Stimulated activated CD8-positive, alpha-beta memory T cell treated with anti-CD3 and anti-CD28 coated beads, Interleukin-2, amount 100 ng/mL, for 1 hour (primary cell): ENCODE results near the gene ARHGAP15.
"Not testable (repeated sequence)": the region's sequence is repeated elsewhere in the genome, so short reads cannot be mapped to it uniquely, and the experiment has no call there.

Source experiments
- DNase-seq, 2 donors: peaks; one replicate each; pipeline ENCODE4 v3.0.0-alpha.2; 2020; ENCODE audit warnings: low read depth in 2 of 2

Gene ARHGAP15

GRCh38 chr2:143526498-143526897 is 397.3 kb downstream of the ARHGAP15 start:
- DNase-seq = no peak

GRCh38 chr2:143528021-143528420 is 398.8 kb downstream of the ARHGAP15 start:
- no peak for DNase-seq

GRCh38 chr2:143529118-143529720 is 400.0 kb downstream of the ARHGAP15 start:
- no peak for DNase-seq

GRCh38 chr2:143530758-143531157 is 401.5 kb downstream of the ARHGAP15 start:
- no peak for DNase-seq

- no peak for DNase-seq
These were observed 402.8 kb downstream of the ARHGAP15 start for GRCh38 chr2:143532061-143532460.

- DNase-seq = no peak
These were observed 404.6 kb downstream of the ARHGAP15 start for GRCh38 chr2:143533846-143534245.

GRCh38 chr2:143535802-143536201 is 406.6 kb downstream of the ARHGAP15 start:
- no peak for DNase-seq

GRCh38 chr2:143541899-143542298 is 412.7 kb downstream of the ARHGAP15 start:
- not testable (repeated sequence) for DNase-seq

GRCh38 chr2:143545059-143545948 is 416.1 kb downstream of the ARHGAP15 start:
- no peak for DNase-seq

- no peak for DNase-seq
These were observed 416.7 kb downstream of the ARHGAP15 start for GRCh38 chr2:143545949-143546255.

- DNase-seq = no peak
These were observed 418.8 kb downstream of the ARHGAP15 start for GRCh38 chr2:143548032-143548431.

- no peak for DNase-seq
These were observed 421.3 kb downstream of the ARHGAP15 start for GRCh38 chr2:143550500-143550899.

GRCh38 chr2:143551971-143552650 is 422.9 kb downstream of the ARHGAP15 start:
- DNase-seq = no peak

GRCh38 chr2:143553261-143553660 is 424.0 kb downstream of the ARHGAP15 start:
- no peak for DNase-seq

- no peak for DNase-seq
These were observed 429.4 kb downstream of the ARHGAP15 start for GRCh38 chr2:143558665-143559064.

- no peak for DNase-seq
These were observed 429.9 kb downstream of the ARHGAP15 start for GRCh38 chr2:143559147-143559546.

- DNase-seq = no peak
These were observed 431.5 kb downstream of the ARHGAP15 start for GRCh38 chr2:143560724-143561123.

GRCh38 chr2:143564419-143564818 is 435.2 kb downstream of the ARHGAP15 start:
- DNase-seq = no peak

GRCh38 chr2:143571747-143572146 is 442.5 kb downstream of the ARHGAP15 start:
- DNase-seq = no peak

GRCh38 chr2:143572421-143572820 is 443.2 kb downstream of the ARHGAP15 start:
- DNase-seq = no peak

- DNase-seq = no peak
These were observed 444.9 kb downstream of the ARHGAP15 start for GRCh38 chr2:143574069-143574468.

GRCh38 chr2:143575340-143575739 is 446.1 kb downstream of the ARHGAP15 start:
- no peak for DNase-seq

GRCh38 chr2:143577489-143577888 is 448.3 kb downstream of the ARHGAP15 start:
- no peak for DNase-seq
